ENCODE data around the gene WFIKKN1. TPM values are rescaled to one million over a fixed set of nuclear protein-coding genes. Genes with fewer than 3 reads are reported as not detected.

Gene WFIKKN1
- total and polyA plus RNA-seq, 2 of the 13 experiments (the other 11 are each of a cell fraction or from before 2014, with no cell fraction given), result 1.7 to 4.9 TPM

GRCh38 chr16:603933-604332, 26.9 kb upstream of the WFIKKN1 start:
- CTCF ChIA-PET (ENCODE audit: low intra/inter-chr PET ratio, low total read pairs), result no interaction called here
- DNase-seq (ENCODE audit: low spot score) (no peak), FAIRE-seq (no peak), ATAC-seq (no peak)
- Histone ChIP-seq H3K79me2 (ENCODE audit: insufficient read depth, low read length) (peaks cover 8% of the 10 kb centered on the region), H3K27me3 (ENCODE audit: control insufficient read depth in 1 of 2, insufficient read depth in 2 of 2, low read length in 2 of 2) (no peaks in the 10 kb centered on the region), H3K4me1 (ENCODE audit: insufficient read depth, low read length) (no peaks in the 10 kb centered on the region), H4K20me1 (ENCODE audit: insufficient read depth, low read length) (no peaks in the 10 kb centered on the region), H3K4me3 (replicated peaks in 1 of 3; ENCODE audit: insufficient read depth in 1 of 3, low read depth in 2 of 3, low read length in 3 of 3) (no peak overlapping the region), H3K9ac (ENCODE audit: insufficient read depth, low read depth, low read length) (no peak overlapping the region), H3K36me3 (replicated peaks in 1 of 2; ENCODE audit: control insufficient read depth in 1 of 2, insufficient read depth in 2 of 2, low read length in 2 of 2) (peaks cover 1 to 7% of the 10 kb centered on the region in 2 experiments; a peak in 4 of 5 replicates), H3K27ac (ENCODE audit: extremely low read length, insufficient read depth, low read length) (no peak overlapping the region), H3K9me3 (ENCODE audit: low read length) (no peaks in the 10 kb centered on the region), H2AFZ (ENCODE audit: low read length) (no peak overlapping the region), H3K4me2 (ENCODE audit: low read depth, low read length) (no peak overlapping the region)
- in situ Hi-C loops (cut with HindIII; ENCODE audit: extremely low pct_ligation_motif_present, low pct_unique_long_range_greater_than_20kb), result no loop called here
- TF ChIP-seq SIN3A (IDR thresholded peaks at IDR 0.05; ENCODE audit: borderline replicate concordance, low read depth, low read length), result no peak
- TF ChIP-seq ZC3H13 (CRISPR knock-in tag; IDR thresholded peaks at IDR 0.05), result no peak
- TF ChIP-seq ZNF225 (CRISPR knock-in tag; IDR thresholded peaks at IDR 0.05), result no peak
- no peak for TF ChIP-seq ELF1 (CRISPR knock-in tag; IDR thresholded peaks at IDR 0.05)
- TF ChIP-seq MYPOP (CRISPR knock-in tag; IDR thresholded peaks at IDR 0.05), result no peak
- no peak for TF ChIP-seq ZNF660 (CRISPR knock-in tag; IDR thresholded peaks at IDR 0.05; ENCODE audit: borderline replicate concordance, low read depth)
- TF ChIP-seq HOXA5 (CRISPR knock-in tag; IDR thresholded peaks at IDR 0.05), result no peak
- no peak for TF ChIP-seq ELK4 (CRISPR knock-in tag; IDR thresholded peaks at IDR 0.05; ENCODE audit: borderline replicate concordance)
- BruUV-seq (replicated peaks), result no TSS peak
- POLR2A ChIA-PET, result no interaction called here
- WGBS (ENCODE audit: low lambda C conversion rate), result 93% methylated on average over 5 of the region's 5 CpGs
- intact Hi-C loops (cut with micrococcal nuclease; ENCODE audit: unreplicated experiment), result no loop called here
